Upper lobe of left lung (tissue), 6 donors: Measurements from ENCODE around the gene KIAA0825. TPM values are rescaled to one million over a fixed set of nuclear protein-coding genes. Genes with fewer than 3 reads are reported as not detected.

ENCODE experiments used
- ATAC-seq, 2 donors: fragments of 200-7000 bp; cut with Tn5 transposase; one replicate each; pipeline ENCODE4 v1.9.1; 2022; ENCODE audit warnings: mild to moderate bottlenecking in 2 of 2, moderate library complexity in 2 of 2; ENCODE audit not compliant: low FRiP score in 2 of 2
- DNase-seq, 2 donors: peaks; one replicate each; pipeline ENCODE4 v3.0.0-alpha.2; 2019 to 2020
- H3K27ac ChIP-seq, 4 donors: fragments of 200-600 bp; sonication (generic); one replicate each; pipeline ENCODE4 v1.5.1; 2016 to 2019
- H3K27me3 ChIP-seq, 4 donors: fragments of 200-600 bp; sonication (generic); one replicate each; pipeline ENCODE4 v1.5.1; 2017 to 2019
- H3K36me3 ChIP-seq, 4 donors: fragments of 200-600 bp; sonication (generic); one replicate each; pipeline ENCODE4 v1.5.1; 2016 to 2019
- H3K4me1 ChIP-seq, 4 donors: fragments of 200-600 bp; sonication (generic); one replicate each; pipeline ENCODE4 v1.5.1; 2018 to 2019
- H3K4me3 ChIP-seq, 4 donors: fragments of 200-600 bp; sonication (generic); one replicate each; pipeline ENCODE4 v1.5.1; 2017 to 2019; ENCODE audit warnings: mild to moderate bottlenecking in 2 of 4, moderate library complexity in 1 of 4
- H3K9me3 ChIP-seq, 4 donors: fragments of 200-600 bp; sonication (generic); one replicate each; pipeline ENCODE4 v1.5.1; 2018 to 2019
- CTCF ChIP-seq, 6 experiments: fragments of 450-650 bp in 4 of 6; fragments of 200-600 bp in 2 of 6; sonication (generic) in 2 of 6; IDR thresholded peaks; one replicate each; pipeline ENCODE4 v1.5.1; 2016 to 2019; ENCODE audit warnings: antibody characterized with exemption in 6 of 6
- EP300 ChIP-seq, 4 donors: sonication (generic); formaldehyde crosslinking; IDR thresholded peaks; one replicate each; pipeline ENCODE4 v1.5.1; 2017; ENCODE audit warnings: antibody characterized with exemption in 4 of 4, control low read depth in 2 of 4
- POLR2A ChIP-seq, 4 donors: fragments of 450-650 bp; IDR thresholded peaks; one replicate each; pipeline ENCODE4 v1.5.1; 2016 to 2017; ENCODE audit warnings: antibody characterized with exemption in 4 of 4, mild to moderate bottlenecking in 2 of 4
- POLR2AphosphoS5 ChIP-seq, 2 donors: sonication (generic); formaldehyde crosslinking; IDR thresholded peaks; one replicate each; pipeline ENCODE4 v1.5.1; 2017; ENCODE audit warnings: antibody characterized with exemption in 2 of 2
- WGBS, 2 donors: methylation state at CpG; one replicate each; pipeline ENCODE4 v1.1.5; 2017 to 2018; 5-methylcytosine and 5-hydroxymethylcytosine counted together
- total RNA-seq, 6 donors: library from RNA; depleted of rRNA in 4 of 6; stranded (reverse); fragments of >200 nt in 4 of 6; gene quantifications; one replicate each; pipeline versions ENCODE4 v1.1.0 to v1.2.1, GENCODE V29; 2016 to 2021
- donor health status: DM: no; HTN: no; CAD: no; lungs with moderate emphysema.
- donor health status: DM: no; HTN: yes; CAD: no; lungs with severe emphysema.

KIAA0825 gene
- total RNA-seq, 6 donors from 2014 or later = 3.8 to 19.1 (median 6.6) TPM

DNA sequence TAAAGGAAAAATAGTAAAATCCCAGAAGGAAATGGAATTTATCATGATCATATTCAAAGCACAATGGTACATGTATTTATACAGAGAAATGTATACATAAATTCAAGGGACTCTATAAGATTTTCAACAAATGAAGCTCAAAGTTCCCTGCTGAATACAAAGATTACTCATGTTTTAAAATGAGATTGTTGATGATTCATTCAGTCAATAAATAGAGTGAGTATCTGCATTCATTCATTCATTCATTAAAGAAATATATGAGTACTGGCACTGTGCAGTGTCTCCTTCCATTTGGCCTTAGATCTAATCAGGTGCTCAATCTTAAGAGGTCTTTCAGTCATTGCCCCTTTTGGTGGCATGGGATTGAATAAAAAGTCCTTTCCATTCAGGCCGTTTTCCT is 310.0 kb downstream of the KIAA0825 start:
- no peak for ATAC-seq
- H3K9me3 ChIP-seq = no peaks in the 10 kb centered on the region
- no peak for TF ChIP-seq EP300 (IDR thresholded peaks at IDR 0.05)
- TF ChIP-seq CTCF (IDR thresholded peaks at IDR 0.05) = no peak
- no peak for TF ChIP-seq POLR2AphosphoS5 (IDR thresholded peaks at IDR 0.05)
- TF ChIP-seq POLR2A (IDR thresholded peaks at IDR 0.05) = no peak

DNA sequence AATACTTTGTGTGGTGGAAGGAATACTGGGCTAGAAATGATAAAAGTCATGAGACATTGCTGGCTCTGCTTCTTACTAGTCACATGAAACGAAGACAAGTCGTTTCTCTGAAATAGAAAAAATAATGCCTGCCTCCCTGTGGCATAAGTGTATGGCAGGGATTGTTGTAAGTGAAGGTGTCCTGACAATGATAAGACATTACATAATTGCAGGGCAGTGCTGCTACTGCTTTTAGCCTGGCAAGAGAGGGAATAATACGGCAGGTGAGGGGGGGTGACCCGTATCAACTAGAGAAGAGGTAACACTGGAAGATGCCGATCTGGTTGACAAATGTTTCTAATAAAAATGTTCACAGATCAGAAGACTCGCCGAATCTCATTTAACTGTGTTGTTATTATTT is 314.3 kb downstream of the KIAA0825 start:
- TF ChIP-seq EP300 (IDR thresholded peaks at IDR 0.05) (no peak), POLR2AphosphoS5 (IDR thresholded peaks at IDR 0.05) (no peak), POLR2A (IDR thresholded peaks at IDR 0.05) (no peak), CTCF (IDR thresholded peaks at IDR 0.05) (no peak)
- DNase-seq (no peak), ATAC-seq (no peak)
- no peaks in the 10 kb centered on the region for H3K36me3 ChIP-seq
- no peak overlapping the region for H3K27ac ChIP-seq
- H3K9me3 ChIP-seq = no peaks in the 10 kb centered on the region
- no peak overlapping the region for H3K4me3 ChIP-seq
- 90 to 92% methylated on average over 7 of the region's 7 CpGs for WGBS, 2 donors
- no peaks in the 10 kb centered on the region for H3K27me3 ChIP-seq
- H3K4me1 ChIP-seq = no peaks in the 10 kb centered on the region

More for the DNA sequence above, 310.0 kb downstream of the KIAA0825 start:
- 80 to 83% methylated on average over 1 of the region's 1 CpG for WGBS, 2 donors
- DNase-seq = no peak
- no peaks in the 10 kb centered on the region for H3K4me1 ChIP-seq
- no peak overlapping the region for H3K4me3 ChIP-seq
- H3K27ac ChIP-seq = no peak overlapping the region
- H3K36me3 ChIP-seq = no peaks in the 10 kb centered on the region
- no peaks in the 10 kb centered on the region for H3K27me3 ChIP-seq

GRCh38 chr5:94288937-94289336 is 329.5 kb downstream of the KIAA0825 start:
- no peak for TF ChIP-seq POLR2A (IDR thresholded peaks at IDR 0.05)
- no peak for TF ChIP-seq CTCF (IDR thresholded peaks at IDR 0.05)
- no peak for TF ChIP-seq EP300 (IDR thresholded peaks at IDR 0.05)
- no peak for TF ChIP-seq POLR2AphosphoS5 (IDR thresholded peaks at IDR 0.05)
- WGBS, 2 donors = 68 to 70% methylated on average over 4 of the region's 4 CpGs
- ATAC-seq (no peak), DNase-seq (no peak)
- no peaks in the 10 kb centered on the region for H3K36me3 ChIP-seq
- no peaks in the 10 kb centered on the region for H3K27me3 ChIP-seq
- H3K4me3 ChIP-seq = no peak overlapping the region
- H3K4me1 ChIP-seq = no peaks in the 10 kb centered on the region
- no peak overlapping the region for H3K27ac ChIP-seq
- peaks cover 0 to 2% (median 0%) of the 10 kb centered on the region in 4 donors for H3K9me3 ChIP-seq

GRCh38 chr5:94285984-94286383 is 332.4 kb downstream of the KIAA0825 start:
- ATAC-seq = no peak
- Histone ChIP-seq H3K4me1 (no peaks in the 10 kb centered on the region), H3K9me3 (no peaks in the 10 kb centered on the region), H3K27ac (no peak overlapping the region), H3K36me3 (no peaks in the 10 kb centered on the region), H3K27me3 (no peaks in the 10 kb centered on the region), H3K4me3 (no peak overlapping the region)
- no peak for DNase-seq
- TF ChIP-seq EP300 (IDR thresholded peaks at IDR 0.05) (no peak), POLR2A (IDR thresholded peaks at IDR 0.05) (no peak), POLR2AphosphoS5 (IDR thresholded peaks at IDR 0.05) (no peak), CTCF (IDR thresholded peaks at IDR 0.05) (no peak)

DNA sequence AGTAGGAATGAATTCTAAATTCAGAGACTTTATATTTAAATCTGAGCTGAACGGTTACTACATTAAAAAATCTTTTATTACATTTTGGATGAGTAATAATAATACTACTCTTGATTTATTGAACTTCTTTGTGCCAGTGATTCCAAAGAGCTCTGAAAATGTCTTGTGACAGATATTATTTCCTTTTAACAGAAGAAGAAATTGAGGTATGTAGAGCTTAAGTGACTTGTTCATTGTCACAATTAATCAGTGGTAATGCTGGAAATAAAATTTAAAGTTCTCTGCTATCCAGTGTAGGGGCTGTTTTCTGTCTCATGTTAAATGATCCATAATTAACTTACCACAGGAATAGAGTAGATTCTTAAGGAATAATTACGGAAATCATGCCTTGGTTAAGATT is 335.3 kb downstream of the KIAA0825 start:
- Histone ChIP-seq H3K4me3 (no peak overlapping the region), H3K27me3 (no peaks in the 10 kb centered on the region), H3K27ac (no peak overlapping the region), H3K4me1 (no peaks in the 10 kb centered on the region), H3K36me3 (no peaks in the 10 kb centered on the region), H3K9me3 (no peaks in the 10 kb centered on the region)
- WGBS, 2 donors = 88 to 89% methylated on average over 2 of the region's 2 CpGs
- TF ChIP-seq POLR2AphosphoS5 (IDR thresholded peaks at IDR 0.05) (no peak), CTCF (IDR thresholded peaks at IDR 0.05) (no peak), POLR2A (IDR thresholded peaks at IDR 0.05) (no peak), EP300 (IDR thresholded peaks at IDR 0.05) (no peak)
- no peak for ATAC-seq
- no peak for DNase-seq
